Bone marrow (tissue), 2 donors: ENCODE results near the gene VPS39.

Source experiments
- DNase-seq, 2 donors: peaks; one replicate each; lab custom pipeline; 2025; lab: John Stamatoyannopoulos, UW

The VPS39 gene

GRCh38 chr15:42198516-42198915 is 9.6 kb downstream of the VPS39 start:
- DNase-seq: no peak

GRCh38 chr15:42194513-42194912 is 13.6 kb downstream of the VPS39 start:
- DNase-seq: no peak

GRCh38 chr15:42193383-42193782 is 14.7 kb downstream of the VPS39 start:
- DNase-seq: no peak

GRCh38 chr15:42191610-42192346 is 16.3 kb downstream of the VPS39 start:
- no peak for DNase-seq

- DNase-seq: no peak
Measured at GRCh38 chr15:42190370-42190769, 17.7 kb downstream of the VPS39 start.

GRCh38 chr15:42185801-42186200 is 22.3 kb downstream of the VPS39 start:
- DNase-seq: no peak

- DNase-seq: no peak
Measured at GRCh38 chr15:42184736-42185135, 23.4 kb downstream of the VPS39 start.

GRCh38 chr15:42184296-42184695 is 23.8 kb downstream of the VPS39 start:
- no peak for DNase-seq

- DNase-seq: no peak
Measured at GRCh38 chr15:42182961-42183360, 25.1 kb downstream of the VPS39 start.

GRCh38 chr15:42182328-42182886 is 25.7 kb downstream of the VPS39 start:
- no peak for DNase-seq

GRCh38 chr15:42178056-42178455 is 30.0 kb downstream of the VPS39 start:
- no peak for DNase-seq

- no peak for DNase-seq
Measured at GRCh38 chr15:42175671-42176070, 32.4 kb downstream of the VPS39 start.

GRCh38 chr15:42172475-42172874 is 35.6 kb downstream of the VPS39 start:
- DNase-seq: no peak

GRCh38 chr15:42171795-42172194 is 36.3 kb downstream of the VPS39 start:
- DNase-seq: no peak

- DNase-seq: no peak
Measured at GRCh38 chr15:42171122-42171521, 37.0 kb downstream of the VPS39 start.

- DNase-seq: no peak
Measured at GRCh38 chr15:42166225-42166940, 41.7 kb downstream of the VPS39 start.

GRCh38 chr15:42165106-42165505 is 43.0 kb downstream of the VPS39 start:
- no peak for DNase-seq

- DNase-seq: no peak
Measured at GRCh38 chr15:42163947-42164550, 44.1 kb downstream of the VPS39 start.

- no peak for DNase-seq
Measured at GRCh38 chr15:42163291-42163690, 44.8 kb downstream of the VPS39 start.

- no peak for DNase-seq
Measured at GRCh38 chr15:42160136-42160535, 48.0 kb downstream of the VPS39 start.

GRCh38 chr15:42159381-42160015 is 48.6 kb downstream of the VPS39 start:
- DNase-seq: no peak

GRCh38 chr15:42158941-42159340 is 49.2 kb downstream of the VPS39 start:
- DNase-seq: no peak
